CD4-positive, alpha-beta T cell treated with Interleukin-15 for 4 hours (primary cell): ENCODE results near the gene CTDSP2.
"Not testable (repeated sequence)": the region's sequence is repeated elsewhere in the genome, so short reads cannot be mapped to it uniquely, and the experiment has no call there.

ENCODE experiments used
- DNase-seq: peaks from one replicate; pipeline ENCODE4 v3.0.0-alpha.2; 2020; ENCODE audit warnings: low spot score

The CTDSP2 gene

DNA sequence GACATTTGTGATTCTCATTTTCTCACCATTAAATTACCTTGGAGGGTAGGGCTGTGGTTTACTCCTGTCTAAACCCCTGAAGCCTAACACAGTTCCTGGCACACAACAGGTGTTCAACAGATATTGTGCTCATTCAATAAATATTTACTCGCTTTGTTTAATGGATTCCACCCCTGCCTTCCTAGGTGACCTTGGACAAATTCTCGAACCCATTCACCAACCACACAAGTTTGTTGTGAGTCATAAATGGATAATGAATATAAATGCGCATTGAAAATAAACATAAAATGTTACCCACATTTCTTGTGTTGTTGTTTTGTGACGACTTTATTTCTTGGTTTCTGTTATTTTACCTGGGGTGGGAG lies 64.3 kb downstream of the CTDSP2 start:
- DNase-seq = no peak

DNA sequence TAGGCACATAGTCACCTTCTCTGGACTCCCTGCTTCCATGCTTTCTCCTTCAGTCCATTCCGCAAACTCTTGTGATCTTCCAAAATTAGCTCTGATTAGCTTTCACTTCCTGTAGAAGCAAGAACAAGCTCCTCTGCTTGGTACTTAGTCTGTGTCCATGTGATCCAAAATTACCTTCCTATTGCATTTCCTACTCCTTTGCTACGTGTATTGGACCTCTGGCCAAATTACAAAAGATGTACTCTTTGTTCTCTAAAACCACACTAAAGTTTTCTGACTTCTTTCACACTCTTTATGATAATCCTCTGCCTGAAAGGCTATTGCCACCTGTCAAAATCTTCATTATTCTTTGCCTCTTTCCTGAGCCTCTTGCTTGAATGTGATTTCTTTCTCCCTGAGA lies 64.7 kb downstream of the CTDSP2 start:
- no peak for DNase-seq

DNA sequence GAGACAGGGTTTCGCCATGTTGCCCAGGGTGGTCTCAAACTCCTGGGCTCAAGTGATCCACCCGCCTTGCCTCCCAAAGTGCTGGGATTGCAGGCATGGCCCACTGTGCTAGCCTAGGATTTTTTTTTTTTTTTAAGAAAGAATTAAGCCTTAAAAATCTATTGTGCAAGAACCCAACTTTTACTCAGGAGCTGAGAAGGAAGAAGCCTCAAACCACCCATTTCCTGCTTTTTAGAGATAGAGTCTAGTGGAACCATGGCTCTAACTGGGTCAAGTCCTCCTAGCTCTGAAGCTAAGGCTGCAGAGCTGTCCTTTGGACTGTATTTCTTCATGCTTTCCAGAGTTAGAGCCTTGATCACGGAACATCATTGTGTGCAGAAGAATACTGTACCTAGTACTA lies 65.3 kb downstream of the CTDSP2 start:
- no peak for DNase-seq

DNA sequence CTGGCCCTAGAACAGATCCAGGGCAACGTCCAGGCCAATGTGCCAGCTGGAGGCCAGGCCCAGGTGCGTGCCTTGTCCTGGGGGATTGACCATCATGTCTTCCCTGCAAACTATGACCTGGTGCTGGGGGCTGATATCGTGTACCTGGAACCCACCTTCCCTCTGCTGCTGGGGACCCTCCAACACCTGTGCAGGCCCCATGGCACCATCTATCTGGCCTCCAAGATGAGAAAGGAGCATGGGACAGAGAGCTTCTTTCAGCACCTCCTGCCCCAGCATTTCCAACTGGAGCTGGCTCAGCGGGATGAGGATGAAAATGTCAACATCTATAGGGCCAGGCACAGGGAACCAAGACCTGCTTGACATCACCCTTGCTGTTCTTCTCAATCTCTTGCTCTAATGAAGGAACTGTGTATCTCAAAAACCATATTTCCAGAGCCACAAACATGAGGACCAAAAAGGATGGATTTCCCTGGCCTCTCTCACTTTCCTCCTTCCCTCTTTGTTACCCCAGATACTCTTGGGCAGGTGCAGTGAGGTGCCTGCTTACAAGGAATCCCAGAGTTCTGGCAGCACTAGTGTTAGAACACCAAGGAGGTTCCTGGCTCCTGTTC lies 66.1 kb downstream of the CTDSP2 start:
- DNase-seq = no peak

DNA sequence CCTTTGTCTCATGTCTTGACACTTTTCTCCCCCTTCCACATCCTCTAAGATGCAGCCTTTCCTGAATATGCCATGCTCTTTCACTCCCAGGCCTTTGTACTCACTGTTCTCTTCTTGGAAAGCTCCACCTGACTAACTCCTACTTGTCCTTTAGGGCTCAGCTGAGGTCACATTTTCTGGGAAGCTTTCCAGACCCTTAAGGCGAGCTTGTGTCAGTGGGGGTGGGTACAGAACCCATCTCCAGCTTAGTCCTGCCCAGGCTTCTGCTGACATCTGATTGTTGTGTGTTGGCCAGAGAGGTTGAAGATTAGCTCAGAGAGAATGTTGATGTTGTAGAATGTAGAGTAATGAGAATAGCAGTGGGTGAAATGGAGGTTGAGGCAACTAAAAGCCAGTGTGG lies 66.8 kb downstream of the CTDSP2 start:
- DNase-seq = no peak

DNA sequence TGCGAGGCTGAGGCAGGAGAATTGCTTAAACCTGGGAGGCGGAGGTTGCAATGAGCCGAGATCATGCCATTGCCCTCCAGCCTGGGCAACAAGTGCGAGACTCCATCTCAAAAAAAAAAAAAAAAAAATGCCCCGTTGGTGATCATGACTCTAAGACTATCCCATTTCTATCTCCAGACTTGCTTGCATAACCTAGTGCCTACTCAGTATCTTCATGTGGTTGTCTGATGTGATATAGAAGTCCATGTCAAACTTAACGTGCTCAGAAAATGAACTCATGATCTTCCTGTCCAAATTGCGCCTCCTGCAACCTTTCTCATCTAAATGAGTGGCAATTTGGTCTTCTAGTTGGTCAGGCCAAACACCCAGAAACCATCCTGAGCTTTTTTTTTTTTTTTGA lies 68.6 kb downstream of the CTDSP2 start:
- DNase-seq = no peak

DNA sequence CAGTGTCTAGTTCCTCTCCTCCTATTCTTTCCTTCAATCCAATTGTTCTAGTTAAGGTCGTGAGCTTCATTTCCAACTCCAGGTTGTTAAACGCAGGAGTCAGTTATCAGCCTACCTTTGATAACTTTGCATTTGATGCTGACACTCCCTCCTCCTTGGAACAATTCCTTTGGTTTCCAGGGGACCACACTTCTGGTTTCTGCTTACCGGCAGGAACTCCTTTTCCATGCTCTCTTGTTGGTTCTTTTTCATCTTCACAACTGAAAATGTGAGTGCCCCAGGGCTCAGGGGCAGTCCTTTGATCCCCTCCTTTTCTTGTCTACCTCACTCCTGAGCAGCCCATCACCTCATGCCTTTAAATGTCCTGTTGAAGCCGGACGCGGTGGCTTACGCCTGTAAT lies 69.2 kb downstream of the CTDSP2 start:
- DNase-seq = no peak

DNA sequence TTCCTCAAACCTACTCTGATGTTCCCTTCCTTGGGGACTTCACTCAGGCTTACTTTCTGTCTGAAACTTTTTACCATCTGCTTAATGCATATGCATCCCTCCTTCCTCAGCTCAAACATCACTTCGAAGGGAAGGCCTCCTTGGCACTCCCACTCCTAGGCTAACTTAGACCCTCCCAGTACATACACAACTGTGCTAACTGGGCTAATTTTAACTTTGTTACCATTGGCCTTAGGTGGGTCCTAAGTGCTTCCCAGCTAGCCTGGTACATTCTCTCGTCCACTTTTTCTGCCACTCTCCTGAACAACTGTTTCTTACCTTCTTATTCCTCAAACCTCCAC lies 70.3 kb downstream of the CTDSP2 start:
- no peak for DNase-seq

DNA sequence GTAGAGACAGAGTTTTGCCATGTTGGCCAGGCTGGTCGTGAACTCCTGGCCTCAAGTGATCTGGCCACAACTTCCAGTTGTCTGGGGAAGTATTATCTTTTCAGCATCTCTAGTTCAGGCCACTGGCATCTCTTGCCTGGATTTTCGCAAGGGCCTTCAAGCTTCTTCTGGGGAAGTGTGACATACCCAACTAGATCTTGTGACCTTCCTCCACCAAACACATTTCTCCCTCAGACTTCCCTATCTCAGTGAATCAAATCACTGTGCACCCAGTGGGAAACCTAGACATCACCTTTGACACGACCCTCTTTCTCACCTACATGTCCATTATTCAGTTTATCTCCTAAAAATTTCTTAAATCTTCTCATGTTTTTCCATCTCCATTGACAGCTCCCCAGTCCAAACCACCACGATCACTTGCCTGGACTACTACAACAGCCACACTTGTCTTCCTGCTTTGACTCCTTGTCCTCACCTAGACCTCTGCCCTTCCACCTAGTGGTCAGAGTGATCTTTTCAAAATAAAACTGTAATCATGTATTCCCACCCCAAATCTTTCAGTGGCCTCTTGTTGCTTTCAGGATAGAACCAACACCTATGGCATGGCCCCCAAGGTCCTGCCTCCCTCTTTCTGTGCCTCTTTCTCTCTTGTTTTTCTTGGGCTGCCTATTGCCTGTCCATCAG lies 70.8 kb downstream of the CTDSP2 start:
- no peak for DNase-seq

DNA sequence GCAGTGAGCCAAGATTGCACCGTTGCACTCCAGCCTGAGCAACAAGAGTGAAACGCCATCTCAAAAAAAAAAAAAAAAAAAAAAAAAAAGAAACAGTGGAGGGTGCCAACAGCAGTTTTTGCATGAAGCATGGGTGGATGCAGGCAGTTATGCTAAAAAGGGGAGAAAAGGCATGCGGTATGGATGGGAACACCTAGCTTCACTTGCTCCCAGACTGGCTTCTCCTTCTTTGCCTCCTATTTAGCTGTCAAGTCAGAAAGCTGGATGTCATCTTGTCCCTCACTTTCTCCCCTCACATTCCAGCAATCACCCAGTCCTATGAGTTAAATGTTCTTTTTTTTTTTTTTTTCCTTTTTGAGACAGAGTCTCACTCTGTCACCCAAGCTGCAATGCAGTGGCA lies 71.5 kb downstream of the CTDSP2 start:
- DNase-seq = no peak

DNA sequence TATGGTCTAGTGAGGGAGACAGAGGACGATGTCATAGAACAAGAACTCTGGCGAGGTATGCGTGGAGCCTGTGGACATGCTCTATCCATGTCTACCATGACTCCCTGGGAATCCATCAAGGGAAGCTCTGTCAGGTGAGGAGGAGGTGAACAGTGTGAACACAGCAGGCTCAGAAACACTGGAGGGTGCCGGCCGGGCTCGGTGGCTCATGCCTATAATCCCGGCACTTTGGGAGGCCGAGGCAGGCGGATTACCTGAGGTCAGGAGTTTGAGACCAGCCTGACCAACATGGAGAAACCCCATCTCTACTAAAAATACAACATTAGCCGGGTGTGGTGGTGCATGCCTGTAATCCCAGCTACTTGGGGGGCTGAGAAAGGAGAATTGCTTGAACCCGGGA lies 71.9 kb downstream of the CTDSP2 start:
- not testable (repeated sequence) for DNase-seq

DNA sequence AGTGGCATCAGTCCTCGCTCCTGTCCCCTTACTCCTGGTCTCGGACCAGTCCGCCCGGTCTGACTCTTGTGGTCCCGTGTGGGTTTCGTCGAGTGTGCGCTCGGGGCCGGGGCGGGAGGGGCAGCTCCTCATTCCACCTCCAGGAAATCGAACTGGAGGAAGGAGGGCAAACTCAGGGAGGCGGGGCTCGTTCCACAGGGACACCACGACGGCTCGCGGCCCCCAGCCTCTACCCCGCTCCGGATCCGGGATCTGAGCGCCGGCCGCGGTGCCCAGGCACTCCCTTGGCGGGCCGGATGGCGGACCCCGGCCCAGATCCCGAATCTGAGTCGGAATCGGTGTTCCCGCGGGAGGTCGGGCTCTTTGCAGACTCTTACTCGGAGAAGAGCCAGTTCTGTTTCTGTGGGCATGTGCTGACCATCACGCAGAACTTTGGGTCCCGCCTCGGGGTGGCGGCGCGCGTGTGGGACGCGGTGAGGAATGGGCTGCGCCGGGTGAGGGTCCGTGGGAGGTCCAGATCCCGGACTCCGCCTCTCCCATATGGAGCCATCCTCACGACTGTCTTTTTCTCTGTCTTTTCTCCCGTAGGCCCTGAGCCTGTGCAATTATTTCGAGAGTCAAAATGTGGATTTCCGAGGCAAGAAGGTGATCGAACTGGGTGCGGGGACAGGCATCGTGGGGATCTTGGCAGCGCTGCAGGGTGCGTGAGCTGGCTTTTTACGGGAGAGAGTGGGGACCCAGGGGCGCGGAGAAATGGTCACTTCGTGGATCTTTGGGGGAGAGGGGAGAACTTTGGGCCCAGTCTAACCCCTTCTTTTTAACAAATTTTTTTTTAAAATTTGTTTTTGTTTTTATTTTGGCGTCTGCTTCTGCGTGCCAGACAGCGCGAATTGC lies 73.9 kb downstream of the CTDSP2 start, which contains the start of gene EEF1AKMT3:
TSS of gene EEF1AKMT3 (plus strand) at position 186 of the 894 bp plus-strand sequence. CDS start at position 297, 111 bp downstream.
- no peak for DNase-seq

DNA sequence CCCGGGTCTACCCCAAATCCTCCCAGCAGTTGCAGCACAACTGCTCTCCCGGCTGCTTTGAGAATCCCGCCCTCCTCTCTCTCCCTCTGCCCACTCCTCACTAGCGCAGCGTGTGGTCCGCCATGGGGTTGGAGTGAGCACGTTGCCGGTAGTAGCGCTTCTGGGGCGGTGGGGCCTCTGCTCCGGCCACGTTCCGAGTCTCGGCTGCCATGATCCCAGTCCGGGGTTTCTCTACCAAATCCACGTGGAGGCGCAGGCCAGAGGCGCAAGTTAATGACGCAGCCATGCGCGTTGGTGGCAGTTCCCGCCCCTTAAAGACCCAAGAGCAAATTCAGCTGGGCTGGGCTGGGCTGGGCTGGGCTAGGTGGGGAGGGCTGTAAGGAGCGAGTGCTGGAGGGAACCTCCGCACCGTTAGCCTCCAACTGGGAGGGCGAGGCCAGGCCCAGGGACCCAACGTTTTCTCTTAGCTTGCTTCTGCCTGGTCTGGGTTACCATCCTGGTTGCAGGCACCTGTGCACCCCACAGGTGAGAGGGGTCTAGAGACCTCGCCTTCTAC lies 74.6 kb downstream of the CTDSP2 start, which contains the start of gene METTL1:
TSS of gene METTL1 (minus strand) at position 233 of the 556 bp plus-strand sequence. CDS start at position 211, 22 bp downstream.
- DNase-seq = peak; percentile 90

DNA sequence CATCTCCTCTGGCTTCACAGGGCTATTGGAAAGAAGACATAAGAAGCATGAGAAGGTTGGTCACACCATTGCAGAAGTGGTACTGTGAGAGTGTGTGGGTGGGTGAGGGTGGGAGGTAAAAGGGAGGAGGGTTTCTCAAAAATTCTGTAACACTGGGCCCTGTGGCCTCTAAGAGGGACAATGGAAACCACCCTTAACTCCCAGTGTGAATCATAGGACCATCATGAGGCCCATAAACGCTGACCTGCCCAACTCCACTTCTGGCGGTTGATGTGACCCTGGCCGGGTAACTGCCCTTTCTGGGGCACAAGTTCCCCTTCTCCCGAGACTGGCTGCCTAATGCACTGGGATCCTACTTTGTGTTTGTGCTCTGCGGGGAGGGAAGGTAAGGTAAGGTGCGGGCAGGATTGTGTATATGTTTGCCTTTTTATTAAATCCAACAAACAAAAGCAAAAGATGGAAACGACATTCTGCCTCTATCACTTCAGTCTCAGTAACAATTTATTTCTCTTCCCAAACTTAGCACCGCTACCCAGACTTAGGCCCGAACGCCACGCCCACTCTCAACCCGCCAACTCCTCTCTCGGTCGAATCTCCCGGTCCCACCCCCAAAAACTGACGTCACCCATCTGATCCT lies 75.2 kb downstream of the CTDSP2 start:
- DNase-seq = peak; percentile 75

DNA sequence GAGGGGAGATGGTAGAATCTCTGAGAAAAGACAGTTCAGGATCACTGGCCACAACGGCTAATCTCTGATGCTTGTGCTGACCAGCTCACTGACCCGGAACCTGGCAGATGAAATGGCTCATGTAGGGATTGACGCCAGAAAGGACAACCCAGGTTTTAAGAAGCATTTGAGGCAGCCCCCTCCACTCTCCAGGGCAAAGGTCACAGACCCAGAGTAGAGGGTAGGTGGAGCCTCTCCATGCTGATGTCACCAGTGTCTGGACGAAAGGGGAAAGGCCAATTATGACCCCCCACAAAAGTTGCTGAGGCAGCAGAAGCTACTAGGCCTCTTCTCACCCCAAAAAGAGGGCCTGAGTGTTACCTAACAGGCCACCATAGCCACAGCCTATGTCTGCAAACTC lies 75.8 kb downstream of the CTDSP2 start:
- no peak for DNase-seq
